ENCODE measurements around the gene SMIM38.

The SMIM38 gene

DNA sequence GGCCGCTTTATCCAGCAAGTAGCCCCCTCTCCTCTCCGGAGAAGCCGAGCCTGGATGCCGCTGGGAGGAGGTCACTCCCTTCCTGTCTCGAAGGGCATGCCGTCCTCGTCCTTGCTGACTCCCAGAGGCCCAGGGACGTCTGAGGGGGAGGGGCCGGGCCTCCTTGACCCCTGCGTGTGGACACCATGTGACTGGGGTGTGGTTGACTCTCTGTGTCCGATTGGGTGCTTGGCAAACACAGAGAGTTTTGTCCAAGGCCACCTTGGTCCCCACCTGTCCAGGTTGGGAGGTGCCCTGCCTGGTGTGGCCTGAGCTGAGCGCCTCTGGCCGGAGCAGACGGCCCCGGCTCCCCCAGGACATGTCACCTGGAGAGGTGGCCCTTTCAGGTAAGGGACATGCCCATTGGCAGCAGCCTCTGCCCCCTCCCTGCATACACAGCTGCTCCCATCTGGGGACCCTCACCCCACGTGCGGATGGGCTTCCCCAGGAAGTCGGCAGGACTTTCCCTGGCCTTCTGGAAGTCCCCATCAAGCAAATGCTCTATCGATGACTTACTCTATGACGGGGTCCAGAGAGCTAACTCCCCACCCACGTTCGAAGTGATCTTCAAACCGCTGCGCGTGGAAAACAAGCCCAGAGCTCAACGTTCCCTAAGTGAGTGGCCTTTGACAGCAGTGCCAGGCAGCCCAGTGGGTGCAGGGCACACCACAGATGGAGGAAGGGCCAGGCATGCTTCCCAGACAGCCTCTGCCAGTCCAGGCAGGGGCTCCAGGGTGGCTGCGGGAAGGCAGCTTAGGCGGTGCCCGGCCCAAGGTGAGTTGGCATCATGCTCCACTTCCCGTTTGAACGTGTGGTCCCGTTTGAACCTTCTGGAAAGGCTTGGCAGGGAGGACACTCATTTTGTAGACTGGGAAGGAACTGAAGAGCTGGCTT is at the start of gene SMIM38:
SMIM38 (plus strand) TSS at position 634 of the 933 bp plus-strand sequence. CDS start 1,912 bp downstream, outside the sequence.
- no peak for DNase-seq (ENCODE audit: low read depth in 2 of 2)

- no peak for DNase-seq (ENCODE audit: low read depth in 2 of 2)
Observed at GRCh38 chr11:69106031-69106811, 49.5 kb upstream of the SMIM38 start.

- no peak for DNase-seq (ENCODE audit: low read depth in 2 of 2)
Observed at GRCh38 chr11:69107413-69107812, 48.3 kb upstream of the SMIM38 start.

DNA sequence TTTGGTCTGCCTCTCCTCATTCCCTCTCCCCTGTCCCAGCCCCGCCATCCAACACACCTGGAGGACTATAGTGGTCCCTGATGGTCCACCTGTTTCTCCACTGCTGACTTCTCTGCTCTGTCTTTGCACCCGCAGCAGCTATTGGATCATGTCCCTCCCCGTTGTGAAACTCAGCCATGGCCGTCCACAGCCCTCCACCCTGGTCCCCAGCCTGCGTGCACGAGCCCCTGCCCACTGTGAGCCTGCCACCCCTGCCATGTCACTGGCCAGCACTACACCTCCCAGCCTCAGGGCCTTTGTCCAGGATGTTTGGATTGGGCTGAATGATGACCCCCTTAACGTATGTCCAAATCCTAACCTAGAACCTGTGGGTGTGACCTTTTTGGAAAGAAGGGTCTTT is 47.7 kb upstream of the SMIM38 start:
- no peak for DNase-seq (ENCODE audit: low read depth in 2 of 2)

DNA sequence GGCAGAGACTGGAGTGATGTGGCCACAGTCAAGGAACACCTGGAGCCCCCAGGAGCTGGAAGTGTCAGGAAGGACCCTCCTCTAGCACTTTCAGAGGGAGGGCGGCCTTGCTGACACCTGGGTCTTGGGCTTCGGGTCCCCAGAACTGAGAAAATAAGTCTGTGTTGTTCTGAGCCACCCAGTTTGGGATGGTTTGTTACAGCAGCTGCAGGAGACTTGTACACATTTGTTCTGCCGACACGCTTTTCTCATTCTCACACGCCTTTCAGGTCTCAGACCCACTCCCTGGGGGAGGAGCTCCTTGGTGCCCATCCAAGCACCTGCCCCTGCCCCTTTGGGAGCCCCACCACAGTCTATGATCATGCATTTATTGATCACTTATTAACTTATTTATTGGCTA is 47.2 kb upstream of the SMIM38 start:
- no peak for DNase-seq (ENCODE audit: low read depth in 2 of 2)

GRCh38 chr11:69109101-69109500 is 46.6 kb upstream of the SMIM38 start:
- no peak for DNase-seq (ENCODE audit: low read depth in 2 of 2)

DNA sequence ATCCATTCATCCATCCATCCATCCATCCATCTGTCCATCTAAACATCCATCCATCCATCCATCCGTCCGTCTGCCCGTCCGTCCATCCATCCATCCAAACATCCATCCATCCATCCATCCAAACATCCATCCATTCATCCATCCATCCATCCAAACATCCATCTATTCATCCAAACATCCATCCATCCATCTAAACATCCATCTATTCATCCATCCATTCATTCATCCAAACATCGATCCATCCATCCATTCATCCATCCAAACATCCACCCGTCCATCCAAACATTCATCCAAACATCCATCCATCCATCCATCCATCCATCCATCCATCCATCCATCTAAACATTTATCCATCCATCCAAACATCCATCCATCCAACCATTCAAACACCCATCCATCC is 45.3 kb upstream of the SMIM38 start:
- no peak for DNase-seq (ENCODE audit: low read depth in 2 of 2)

- DNase-seq (ENCODE audit: low read depth in 2 of 2): no peak
Observed at GRCh38 chr11:69111624-69112542, 43.9 kb upstream of the SMIM38 start.

GRCh38 chr11:69113226-69113625 is 42.5 kb upstream of the SMIM38 start:
- no peak for DNase-seq (ENCODE audit: low read depth in 2 of 2)

- DNase-seq (ENCODE audit: low read depth in 2 of 2): no peak
Observed at GRCh38 chr11:69113646-69114340, 41.9 kb upstream of the SMIM38 start.

DNA sequence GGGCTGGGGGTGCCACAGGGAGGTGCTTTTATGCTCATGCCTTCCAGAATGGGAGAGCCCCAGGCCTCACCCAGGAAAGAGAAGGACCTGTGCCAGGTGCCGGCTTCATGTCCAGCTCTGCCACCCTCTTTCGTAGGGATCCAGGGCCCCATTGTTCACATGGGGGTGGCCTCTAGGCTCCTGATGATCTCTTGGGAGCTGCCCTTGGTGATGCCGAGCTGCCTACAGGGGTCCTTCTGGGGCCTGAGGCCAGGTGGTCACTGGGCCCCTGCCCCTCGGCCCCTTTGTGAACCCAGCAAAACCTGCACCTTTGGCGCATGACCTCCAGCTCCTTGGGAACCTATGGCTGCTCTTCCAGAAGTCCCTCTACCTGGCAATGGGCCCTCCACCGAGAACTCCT is 41.4 kb upstream of the SMIM38 start:
- DNase-seq (ENCODE audit: low read depth in 2 of 2): no peak

- DNase-seq (ENCODE audit: low read depth in 2 of 2): no peak
Observed at GRCh38 chr11:69114811-69115523, 40.8 kb upstream of the SMIM38 start.

GRCh38 chr11:69115586-69116560 is 39.9 kb upstream of the SMIM38 start:
- no peak for DNase-seq (ENCODE audit: low read depth in 2 of 2)

- no peak for DNase-seq (ENCODE audit: low read depth in 2 of 2)
Observed at GRCh38 chr11:69116671-69117070, 39.1 kb upstream of the SMIM38 start.

DNA sequence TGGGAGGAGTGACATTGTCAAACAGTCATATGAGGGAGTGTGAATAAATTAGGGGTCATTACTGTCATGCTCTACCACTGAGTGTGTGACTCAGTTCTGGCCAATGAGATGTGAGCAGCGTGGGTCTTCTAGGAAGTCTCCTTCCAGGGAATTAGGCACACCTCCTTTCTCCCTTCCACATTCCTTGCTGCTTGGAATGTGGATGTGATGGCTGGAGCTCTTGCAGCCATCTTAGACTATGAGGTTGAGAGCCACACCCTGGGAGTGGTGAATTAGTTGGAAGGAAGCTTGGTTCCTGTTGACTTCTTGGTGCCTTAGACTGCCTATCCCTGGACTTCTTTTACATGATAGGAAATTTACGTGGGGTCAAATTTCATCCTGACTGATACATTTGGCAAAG is 36.5 kb upstream of the SMIM38 start:
- DNase-seq (ENCODE audit: low read depth in 2 of 2): no peak

- no peak for DNase-seq (ENCODE audit: low read depth in 2 of 2)
Observed at GRCh38 chr11:69120096-69120875, 35.4 kb upstream of the SMIM38 start.

DNA sequence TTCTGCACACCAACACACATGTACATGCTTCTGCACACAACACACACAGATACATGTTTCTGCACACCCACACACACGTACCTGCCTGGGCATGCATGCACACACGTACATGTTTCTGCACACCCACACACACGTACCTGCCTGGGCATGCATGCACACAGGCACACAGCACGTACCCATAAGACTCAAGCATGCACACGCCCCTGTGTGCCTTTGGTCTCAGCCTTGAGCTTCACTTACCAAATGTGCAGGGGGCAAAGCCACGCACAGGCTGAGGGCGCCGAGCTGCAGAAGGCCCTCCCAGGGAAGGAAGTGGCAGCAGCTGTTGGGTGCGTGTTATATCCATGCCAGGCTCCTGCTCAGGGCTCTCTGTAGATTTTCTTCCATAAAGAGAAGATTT is 34.7 kb upstream of the SMIM38 start:
- no peak for DNase-seq (ENCODE audit: low read depth in 2 of 2)

- no peak for DNase-seq (ENCODE audit: low read depth in 2 of 2)
Observed at GRCh38 chr11:69121621-69122325, 34.0 kb upstream of the SMIM38 start.
